Stimulated activated CD8-positive, alpha-beta memory T cell treated with anti-CD3 and anti-CD28 coated beads, Interleukin-4, amount 100 ng/mL, for 24 hours (primary cell): Measurements from ENCODE around the gene CD34.

Experiments used
- DNase-seq: peaks from one replicate; pipeline ENCODE4 v3.0.0-alpha.2; 2020; ENCODE audit warnings: low read depth

Gene CD34

DNA sequence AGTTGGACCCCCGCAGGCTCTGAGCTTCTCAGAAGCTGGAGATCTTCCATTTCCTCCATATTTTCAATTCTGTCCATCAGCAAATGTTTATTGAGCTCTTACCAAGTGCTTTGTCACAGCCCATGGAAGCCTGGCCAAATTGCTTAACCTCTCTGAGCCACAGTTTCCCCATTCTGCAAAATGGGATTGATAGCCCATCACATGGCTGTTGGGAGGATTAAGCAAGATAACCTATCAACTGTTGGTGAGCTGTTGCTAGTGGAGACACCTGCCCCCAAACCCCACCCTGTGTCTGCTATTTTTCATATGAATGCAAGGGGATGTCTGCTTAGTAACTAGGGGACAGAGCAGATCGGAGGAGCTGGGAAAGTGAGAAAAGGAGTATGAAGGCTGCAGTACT, 38.3 kb downstream of the CD34 start:
- no peak for DNase-seq

DNA sequence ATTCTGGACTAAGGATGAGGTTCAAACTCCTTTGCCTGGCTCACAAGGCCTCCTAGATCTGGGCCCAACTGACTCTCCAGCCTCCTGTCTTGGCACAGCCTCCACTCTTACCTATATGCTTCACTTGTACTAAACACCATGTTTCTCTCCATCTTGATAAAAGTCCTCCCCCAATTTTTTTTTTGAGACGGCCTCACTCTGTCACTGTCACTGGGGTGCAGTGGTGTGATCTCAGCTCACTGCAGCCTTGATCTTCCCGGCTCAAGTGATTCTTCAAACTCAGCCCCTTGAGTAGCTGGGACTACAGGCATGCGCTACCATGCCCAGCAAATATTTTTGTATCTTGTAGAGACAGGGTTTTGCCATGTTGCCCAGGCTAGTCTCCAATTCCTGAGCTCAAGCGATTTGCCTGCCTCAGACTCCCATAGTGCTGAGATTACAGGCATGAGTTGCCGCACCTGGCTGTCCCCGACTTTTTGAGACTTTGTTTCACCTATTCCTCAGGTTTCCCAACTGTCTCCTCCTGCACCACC, 39.7 kb downstream of the CD34 start:
- no peak for DNase-seq

DNA sequence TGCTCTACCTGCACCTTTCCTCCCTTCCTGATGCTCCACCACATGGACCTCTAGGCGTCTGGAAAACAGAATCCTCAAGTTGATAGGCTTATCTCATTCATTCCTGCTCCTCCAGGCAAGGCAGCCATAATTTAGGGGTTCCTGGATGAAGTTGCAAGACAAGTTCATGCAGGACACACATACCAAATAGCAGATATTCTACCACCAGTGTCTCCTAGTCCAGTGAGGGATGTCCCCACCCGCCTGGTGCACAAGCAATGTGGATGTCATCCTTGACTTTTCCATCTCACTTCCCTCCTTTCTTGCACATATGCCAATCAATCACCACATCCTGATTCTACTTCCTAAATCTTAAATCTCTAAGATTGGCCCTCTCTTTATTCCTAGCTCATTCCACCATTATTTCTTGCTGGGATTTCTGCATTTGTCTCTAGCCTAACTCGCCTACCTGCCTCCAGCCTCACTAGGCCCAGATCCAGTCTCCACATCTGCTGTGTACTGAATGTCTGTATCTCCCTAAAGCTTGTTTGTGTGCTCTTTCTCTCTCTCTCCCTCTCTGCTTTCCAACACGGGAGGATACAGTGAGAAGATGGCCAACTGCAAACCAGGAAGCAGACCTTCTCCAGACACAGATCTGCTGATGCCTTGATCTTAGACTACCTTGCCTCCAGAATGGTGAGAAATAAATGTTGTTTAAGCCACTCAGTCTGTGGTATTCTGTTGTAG, 40.5 kb downstream of the CD34 start:
- no peak for DNase-seq

DNA sequence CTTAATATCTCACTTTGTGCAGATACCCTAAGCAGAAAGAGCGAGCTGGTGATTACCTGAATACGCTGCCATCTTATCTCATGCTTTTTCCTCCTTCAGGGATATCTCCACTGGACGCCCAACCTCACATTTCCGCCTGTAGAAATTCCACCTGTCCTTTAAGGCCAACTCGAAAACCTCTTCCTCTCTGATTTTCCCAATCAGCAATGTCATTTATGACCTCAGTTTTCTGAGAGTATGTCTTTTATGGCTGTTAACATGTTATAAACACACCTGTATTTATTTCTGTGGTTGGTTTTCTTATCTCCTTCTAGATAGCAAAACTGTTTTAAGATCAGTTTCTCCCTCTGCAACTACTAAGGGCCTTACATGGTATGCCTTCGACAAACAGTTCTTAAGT, 41.1 kb downstream of the CD34 start:
- DNase-seq = no peak

DNA sequence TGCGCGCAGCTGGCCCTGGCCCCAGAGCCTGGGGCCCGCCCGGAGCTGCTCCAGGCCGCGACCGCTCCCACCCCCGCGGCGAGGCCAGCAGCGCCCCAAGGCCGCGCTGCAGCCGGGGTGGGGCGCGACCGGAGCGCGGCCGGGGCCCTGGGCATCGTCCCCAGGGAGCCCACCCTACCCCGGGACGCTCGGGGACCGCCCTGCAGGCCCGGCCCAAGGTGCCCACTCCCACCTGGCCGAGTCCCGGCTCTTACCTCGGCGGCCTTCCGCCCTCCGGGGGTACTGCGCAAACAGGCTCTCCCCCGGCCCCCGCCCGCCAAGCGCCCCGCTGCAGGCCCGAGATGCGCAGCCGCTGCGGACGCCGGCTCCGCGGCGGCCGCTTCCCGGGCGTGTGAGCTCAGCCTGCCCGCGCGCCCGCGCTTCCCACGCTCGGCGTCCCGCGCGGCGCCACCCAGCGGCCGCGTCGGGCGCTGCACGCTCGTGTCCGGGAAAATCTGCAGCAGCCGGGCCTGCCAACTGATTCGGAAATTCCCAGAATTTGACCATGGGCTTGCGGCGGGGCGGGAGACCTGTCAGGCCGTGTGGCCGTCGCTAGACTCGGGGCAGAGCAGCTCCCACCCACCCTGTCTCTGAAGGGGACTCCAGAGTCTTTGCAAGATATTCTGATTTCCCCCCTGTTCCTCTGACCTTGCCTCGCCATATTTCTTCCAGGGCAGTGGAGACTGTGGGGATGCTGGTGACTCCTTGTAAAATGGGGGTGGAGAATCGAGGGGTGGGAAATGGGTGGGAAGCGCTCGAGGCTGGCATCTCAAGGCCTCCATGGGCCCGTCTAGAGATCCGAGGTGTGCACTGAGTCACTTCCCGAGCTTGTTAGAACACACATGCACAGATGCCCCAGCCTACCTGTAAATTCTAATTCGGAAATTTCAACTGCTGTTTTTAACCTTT, 41.9 kb downstream of the CD34 start:
- DNase-seq = peak; percentile 48

DNA sequence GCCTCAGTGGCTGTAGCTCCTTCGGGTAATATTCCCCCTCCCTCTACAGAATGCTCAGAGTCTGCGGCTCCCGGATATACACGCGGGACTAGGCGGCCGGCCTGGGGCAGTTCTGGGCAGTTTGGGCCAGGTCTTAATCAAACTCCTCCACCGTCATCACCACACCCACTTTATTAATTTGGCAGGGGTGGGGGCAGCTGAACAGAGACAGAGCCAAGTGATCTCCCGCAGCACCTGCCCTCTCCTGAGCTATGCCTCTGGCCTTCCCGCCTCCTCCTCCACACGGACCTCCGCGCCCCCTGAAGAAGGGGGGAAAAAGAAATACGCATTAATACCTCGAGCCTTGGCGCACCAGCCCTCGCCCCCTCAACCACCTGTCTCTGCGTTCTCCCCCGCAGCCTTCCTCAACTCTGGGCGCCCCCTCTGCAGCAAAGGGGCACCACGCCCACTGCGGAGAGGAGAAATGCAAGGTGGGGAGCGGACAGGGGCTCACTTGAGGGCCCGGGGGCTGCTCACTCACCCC, 42.6 kb downstream of the CD34 start:
- DNase-seq = no peak

DNA sequence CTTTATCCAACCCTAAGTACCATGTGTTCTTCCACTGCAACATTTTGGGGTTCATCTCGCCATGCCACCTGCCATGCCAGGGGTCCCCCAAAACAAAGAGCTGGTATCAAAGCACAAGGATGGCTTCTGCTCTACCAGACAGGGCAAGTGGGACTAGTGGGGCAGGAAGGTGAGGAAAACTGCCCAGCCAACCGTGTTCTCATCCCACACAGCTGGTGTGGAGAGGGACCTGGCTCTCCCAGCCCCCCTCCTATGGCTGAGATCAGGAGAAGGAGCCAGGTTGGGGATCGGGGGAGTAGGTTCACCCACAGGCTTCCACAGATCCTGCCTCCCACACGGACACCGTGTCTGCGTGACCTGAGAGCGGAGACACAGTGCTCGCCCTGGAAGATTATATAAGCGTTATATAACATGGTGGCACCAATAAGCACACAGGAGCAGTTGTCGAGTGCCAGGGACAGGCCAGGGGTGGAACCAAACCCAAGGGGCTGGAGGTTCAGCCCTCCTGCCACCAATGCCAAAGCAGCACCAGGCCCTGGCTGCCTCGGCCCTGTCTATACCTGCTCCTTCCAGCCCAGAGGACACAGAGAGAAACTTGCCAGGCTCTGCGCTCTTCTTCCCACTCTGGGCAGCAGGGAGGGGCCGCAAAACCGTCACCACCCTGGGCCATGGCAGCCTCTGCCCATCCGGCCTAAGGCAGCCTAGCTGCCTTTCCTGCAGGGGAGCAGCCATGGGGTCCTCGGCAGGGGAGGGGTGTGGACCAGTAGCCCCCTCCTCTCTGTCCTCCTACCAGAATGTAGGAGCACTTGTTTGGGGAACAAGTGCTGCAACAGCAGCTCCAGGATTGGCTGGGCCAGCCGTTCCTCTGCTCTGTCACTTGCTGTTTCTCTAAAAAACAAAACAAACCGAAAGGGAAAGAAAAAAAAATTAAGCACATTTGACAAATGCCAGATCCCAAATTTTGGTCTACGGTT, 43.5 kb downstream of the CD34 start:
- DNase-seq = no peak

DNA sequence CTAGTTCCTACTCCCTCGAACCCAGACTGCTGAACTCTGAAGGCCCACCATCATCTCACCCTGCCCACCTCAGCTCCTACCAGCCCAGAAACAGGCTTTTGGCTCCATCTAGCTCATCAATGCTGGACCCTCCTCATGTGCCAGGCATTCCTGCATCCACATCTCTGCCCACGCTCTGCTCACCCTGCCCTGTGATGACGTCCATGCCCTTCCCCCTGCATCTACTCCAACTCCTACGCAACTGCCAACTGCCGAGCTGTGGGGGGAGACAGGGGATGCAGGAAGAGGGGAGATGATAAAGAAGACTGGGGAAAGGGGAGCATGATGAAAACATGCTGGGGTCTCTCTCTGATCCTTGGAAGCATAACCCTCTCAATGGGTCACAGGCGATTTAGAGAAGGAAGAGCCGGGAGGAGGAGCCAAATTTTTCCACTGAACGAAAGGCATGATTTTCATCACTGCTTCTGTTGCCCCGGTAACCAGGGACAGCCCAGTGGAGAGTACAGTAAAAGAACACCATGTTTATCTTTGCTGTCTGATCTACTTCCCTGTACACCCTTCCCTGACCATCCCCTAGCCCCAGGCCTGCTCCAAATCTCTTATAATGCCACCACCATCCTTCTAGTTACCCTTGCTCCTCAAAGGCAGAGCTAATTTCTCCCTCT, 44.3 kb downstream of the CD34 start:
- no peak for DNase-seq

DNA sequence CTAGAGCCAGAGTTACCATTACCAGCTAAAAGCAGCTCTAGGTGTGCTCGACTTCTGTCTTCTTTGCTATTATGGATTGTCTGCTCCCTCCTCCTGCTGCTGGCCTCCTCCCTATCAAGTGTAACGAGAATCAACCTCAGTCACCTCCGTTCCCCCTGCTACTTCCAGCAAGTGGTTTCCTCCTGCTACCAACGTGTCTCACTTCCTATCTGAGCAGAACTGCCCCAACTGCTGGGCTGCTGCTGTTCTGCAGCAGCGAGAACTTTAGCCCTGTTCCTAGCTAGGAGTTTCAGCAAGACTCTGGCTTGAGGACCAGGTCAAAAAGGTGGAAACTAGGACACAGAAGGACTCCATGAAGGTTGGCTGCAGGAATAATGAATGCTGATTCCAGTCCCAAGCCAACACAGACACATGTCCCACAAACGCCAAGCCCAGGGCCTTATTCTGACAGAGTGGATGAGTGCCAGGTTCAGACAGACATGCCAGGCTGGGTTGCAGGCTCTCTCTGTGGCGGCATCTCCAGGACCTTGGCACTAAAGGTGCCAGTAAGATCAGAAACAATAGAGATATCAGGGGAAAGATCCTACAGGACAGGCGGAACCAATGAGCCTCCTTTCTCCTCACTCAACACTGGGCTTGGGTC, 46.9 kb downstream of the CD34 start:
- DNase-seq = no peak

DNA sequence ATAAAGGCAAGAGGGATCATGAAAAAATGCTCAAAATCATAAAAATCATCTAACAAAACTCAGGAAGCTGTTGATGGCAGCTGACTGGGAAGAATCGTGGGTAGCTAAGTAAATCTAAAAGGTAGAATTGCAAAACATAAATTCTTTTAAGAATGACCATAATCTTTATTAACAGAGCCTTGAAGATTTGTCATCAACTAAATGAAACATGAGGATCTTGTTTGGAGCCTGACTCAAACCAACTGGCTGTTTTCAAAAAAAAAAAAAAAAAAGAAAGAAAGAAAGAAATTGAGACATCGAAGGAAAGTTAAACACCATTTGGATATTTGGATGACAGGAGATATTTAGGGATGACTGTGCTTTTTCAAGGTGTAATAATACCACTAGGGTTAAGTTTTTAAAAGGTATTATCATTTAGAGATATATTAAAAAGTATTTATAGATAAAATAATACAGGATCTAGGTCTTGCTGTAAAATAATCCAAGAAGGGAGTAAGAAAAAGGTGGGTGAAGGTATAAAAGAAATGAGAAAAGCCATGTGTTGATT, 48.6 kb downstream of the CD34 start:
- DNase-seq = no peak

DNA sequence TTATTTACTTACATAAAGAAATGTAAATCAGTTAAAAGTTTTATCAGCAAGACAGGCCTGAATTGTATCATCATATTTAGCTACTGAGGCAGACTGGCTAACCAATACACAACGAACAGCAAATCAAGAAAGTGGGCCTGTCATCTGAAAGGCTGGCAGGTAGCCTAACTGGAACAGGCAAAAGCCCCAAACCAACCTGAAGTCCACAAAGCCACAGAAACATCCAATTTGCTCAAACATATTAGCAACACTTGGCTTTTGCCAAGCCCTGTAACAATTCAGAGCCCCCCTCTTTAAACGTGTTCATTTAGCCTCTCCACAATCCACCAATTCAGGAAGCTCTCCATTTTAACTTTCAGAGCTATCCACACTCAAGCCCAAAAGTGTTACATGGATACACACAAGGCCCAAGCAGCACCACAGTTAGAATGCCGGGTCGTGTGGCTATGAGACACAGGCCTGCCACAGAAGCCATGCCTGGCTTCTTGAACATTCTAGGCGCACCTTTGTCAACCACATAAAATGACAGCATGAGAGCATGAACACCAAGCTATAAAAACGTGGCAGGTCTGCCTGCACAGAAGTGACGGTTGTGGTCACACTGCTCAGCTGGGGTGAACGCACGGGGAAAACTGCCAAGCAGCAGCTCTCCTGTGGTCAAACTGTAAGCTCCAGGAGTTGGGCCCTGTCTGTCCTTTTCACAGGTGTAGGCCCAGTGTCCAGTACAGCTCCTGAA, 49.3 kb downstream of the CD34 start:
- no peak for DNase-seq

DNA sequence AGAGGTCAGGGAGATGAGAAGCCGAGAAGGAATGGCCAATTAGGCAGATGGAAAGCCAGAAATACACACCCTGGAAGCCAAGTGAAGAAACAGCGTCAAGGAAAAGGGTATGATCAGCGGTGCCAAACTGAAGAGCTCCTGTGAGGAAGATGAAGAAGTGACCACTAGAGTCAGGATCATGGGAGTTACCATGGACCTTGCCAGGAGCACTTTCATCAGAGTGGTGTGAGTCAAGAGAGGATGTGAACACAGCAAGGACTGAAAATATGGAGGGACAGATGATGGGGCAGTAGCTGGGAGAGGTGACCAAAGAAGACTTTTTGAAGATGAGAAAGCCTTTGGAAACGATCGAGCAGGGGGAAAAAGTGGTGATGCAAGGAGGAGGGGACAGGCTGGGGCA, 50.4 kb downstream of the CD34 start:
- no peak for DNase-seq

DNA sequence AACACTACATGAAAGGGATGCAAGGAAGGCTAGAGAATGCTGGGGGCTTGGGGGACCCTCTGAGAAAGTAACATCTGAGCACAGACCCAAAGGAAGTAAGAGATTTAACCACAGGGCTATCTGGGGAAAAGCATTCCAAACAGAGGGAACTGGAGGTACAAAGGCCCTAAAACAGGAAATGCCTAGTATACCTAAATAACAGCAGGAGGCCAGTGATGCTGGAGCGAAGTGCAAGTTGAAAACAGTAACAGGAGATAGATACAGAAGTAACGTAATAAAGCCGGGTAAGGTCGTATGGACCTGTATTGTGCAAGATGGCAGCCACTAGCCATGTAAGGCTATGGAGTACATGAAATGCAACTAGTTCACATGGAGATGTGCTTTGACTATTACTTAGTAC, 52.1 kb downstream of the CD34 start:
- no peak for DNase-seq

DNA sequence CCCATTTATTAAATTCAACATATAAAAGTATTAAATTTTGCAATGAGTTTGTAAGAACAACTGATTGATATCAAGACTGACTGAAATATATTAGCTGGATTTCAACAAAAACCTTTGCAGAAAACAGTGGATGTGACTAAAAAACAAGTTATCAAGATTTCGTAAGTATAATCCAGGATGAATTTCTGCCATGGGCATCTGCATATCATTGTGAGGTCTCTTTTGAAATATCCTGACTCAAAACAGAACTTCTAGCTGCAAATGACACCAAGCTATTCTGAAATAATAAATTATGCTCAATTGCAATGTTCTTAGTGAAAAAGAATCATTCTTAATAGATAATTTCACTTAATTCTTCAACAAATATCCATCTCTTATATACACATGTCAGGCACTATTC, 52.6 kb downstream of the CD34 start:
- no peak for DNase-seq

DNA sequence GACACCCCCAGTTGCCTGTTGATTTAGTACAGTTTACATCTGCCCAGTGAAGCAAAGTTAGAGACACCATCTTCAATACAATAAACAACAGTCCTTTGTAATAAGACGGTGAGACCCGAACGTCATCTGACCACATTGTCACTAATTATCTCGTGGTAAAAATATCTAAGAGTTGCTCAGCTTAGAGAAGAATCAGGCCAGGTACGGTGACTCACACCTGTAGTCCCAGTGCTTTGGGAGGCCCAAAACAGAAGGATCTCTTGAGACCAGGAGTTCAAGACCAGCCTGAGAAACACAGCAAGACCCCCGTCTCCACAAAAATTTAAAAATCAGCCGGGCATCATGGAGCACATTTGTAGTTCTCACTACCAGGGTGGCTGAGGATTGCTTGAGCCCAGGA, 53.5 kb downstream of the CD34 start:
- DNase-seq = no peak

DNA sequence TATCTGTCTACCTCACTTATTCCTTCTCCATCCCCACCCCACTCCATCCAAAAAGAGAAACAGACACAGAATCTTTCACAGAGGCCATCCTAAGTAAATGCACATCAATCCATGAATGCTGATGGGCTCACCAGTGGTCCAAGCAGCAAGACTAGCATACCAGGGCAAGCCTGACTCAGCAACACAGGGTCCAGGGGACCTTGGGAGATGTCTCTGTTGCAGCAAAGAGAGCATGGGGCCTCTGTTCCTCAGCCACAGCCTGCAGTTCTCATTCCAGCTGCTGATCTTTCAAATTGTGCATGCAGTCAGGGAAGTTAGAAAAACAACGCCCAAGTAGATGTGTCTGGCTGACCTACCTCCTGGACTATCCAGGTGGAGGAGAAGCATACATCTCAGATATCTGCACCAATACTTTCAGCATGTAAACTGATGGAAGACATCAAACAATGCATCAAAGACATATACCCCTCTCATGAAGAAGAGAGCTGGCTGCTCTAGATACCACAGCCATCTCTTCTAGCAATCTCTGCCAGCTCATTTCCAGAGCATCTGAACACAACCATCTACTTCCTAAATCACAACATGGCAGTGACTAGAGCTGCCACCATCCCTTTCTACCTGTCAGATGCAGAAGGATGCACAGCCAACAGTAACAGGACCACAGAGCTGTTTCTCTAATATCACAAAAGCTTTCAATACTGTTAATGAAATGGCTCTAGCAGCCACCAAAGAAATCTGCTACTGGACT, 54.5 kb downstream of the CD34 start:
- no peak for DNase-seq

DNA sequence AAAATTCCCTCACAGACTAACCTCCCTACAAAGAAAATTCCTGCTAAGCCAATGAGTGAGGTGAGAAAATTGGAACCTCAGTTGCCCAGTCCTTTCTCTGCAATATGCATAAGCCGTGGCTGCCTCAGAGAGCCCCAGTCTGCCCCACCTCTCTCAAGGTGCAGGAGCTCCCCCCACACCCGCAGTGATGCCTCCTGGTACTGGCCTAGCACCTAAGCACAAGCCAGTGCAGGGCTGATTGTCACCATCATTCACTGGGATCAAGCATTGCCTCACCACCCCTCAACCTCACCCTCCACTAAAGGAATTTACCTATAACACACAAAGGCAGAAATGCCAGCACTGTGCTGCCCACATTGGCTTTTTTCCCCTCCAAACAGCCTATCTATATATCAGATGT, 56.9 kb downstream of the CD34 start:
- no peak for DNase-seq

DNA sequence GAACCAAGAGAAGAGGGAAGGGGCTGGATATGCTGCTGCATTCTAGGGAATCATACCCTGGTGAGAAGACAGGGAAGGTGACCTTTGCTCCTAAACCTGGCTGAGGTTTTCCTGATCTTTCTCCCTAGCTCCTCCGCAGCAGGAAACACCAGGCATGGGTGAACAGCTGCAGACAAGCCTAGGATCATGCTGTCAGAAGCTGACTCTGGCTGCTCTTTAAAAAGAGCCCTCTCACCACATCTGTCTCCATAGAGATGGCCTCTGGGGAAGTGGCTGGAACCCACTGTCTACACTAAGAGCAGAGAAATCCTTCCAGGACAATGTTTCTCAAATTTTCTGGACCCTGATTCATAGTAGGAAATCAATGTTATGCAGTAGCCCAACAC, 57.6 kb downstream of the CD34 start:
- DNase-seq = no peak
